OCI-LY7 (cell line): ENCODE results near the gene SLC4A5. TPM values are rescaled to one million over a fixed set of nuclear protein-coding genes. Genes with fewer than 3 reads are reported as not detected.
"Not testable (repeated sequence)": the region's sequence is repeated elsewhere in the genome, so short reads cannot be mapped to it uniquely, and the experiment has no call there.

Experiments used
- BruUV-seq: library from RNA; stranded (reverse); fragments of 400-500 nt; replicated peaks from 2 replicates; lab custom pipeline; 2021; lab: Mats Ljungman, UMichigan
- CTCF ChIA-PET: fragments of 300-600 bp; sonication (Branson Sonifier 250); formaldehyde crosslinking; loops from one replicate; lab custom pipeline; 2022; ENCODE audit warnings: antibody characterized with exemption; ENCODE audit not compliant: unreplicated experiment; lab: Charles Lee
- POLR2A ChIA-PET: fragments of 300-600 bp; sonication (Branson Sonifier 250); formaldehyde crosslinking; loops from one replicate; lab custom pipeline; 2022; ENCODE audit warnings: antibody characterized with exemption; lab: Charles Lee
- DNase-seq: peaks from one replicate; pipeline ENCODE4 v3.0.0-alpha.2; 2015; ENCODE audit warnings: low spot score
- H2AFZ ChIP-seq: fragments of 200-600 bp; sonication (generic), shearing (Covaris generic); 2 replicates; pipeline ENCODE4 v1.6.1; 2014; ENCODE audit warnings: mild to moderate bottlenecking, antibody characterized with exemption, low read length, moderate library complexity
- H3K27ac ChIP-seq: fragments of 200-600 bp; sonication (generic); 2 replicates; pipeline ENCODE4 v1.5.1; 2014; ENCODE audit warnings: mixed run types, low read depth, mild to moderate bottlenecking, moderate library complexity, low read length, inconsistent platforms; ENCODE audit not compliant: poor library complexity, severe bottlenecking
- H3K36me3 ChIP-seq: fragments of 200-600 bp; sonication (generic); 2 replicates; pipeline ENCODE4 v1.6.1; 2014; ENCODE audit warnings: mild to moderate bottlenecking, antibody characterized with exemption, low read length, moderate library complexity, mixed read lengths; ENCODE audit not compliant: insufficient read depth
- H3K4me1 ChIP-seq: fragments of 200-600 bp; sonication (generic); 2 replicates; pipeline ENCODE4 v1.5.1; 2014; ENCODE audit warnings: mild to moderate bottlenecking, low read length; ENCODE audit not compliant: insufficient read depth, poor library complexity, severe bottlenecking
- H3K4me2 ChIP-seq: fragments of 200-600 bp; sonication (generic); 2 replicates; pipeline ENCODE4 v1.6.1; 2014; ENCODE audit warnings: mild to moderate bottlenecking, low read length
- H3K4me3 ChIP-seq: fragments of 200-600 bp; sonication (generic); 2 replicates; pipeline ENCODE4 v1.5.1; 2014; ENCODE audit warnings: mild to moderate bottlenecking, low read depth, low read length; ENCODE audit not compliant: poor library complexity, severe bottlenecking
- H3K79me2 ChIP-seq: fragments of 200-600 bp; sonication (generic); 2 replicates; pipeline ENCODE4 v1.6.1; 2016; ENCODE audit warnings: low read depth, mild to moderate bottlenecking, low read length, moderate library complexity, mixed read lengths; ENCODE audit not compliant: insufficient read depth
- H3K9me2 ChIP-seq: fragments of 200-600 bp; sonication (generic); 2 replicates; pipeline ENCODE4 v1.6.1; 2016; ENCODE audit warnings: mild to moderate bottlenecking, low read length, mixed read lengths; ENCODE audit not compliant: insufficient read depth
- H3K9me3 ChIP-seq: fragments of 200-600 bp; sonication (generic); 2 replicates; pipeline ENCODE4 v1.6.1; 2014; ENCODE audit warnings: mild to moderate bottlenecking, mixed run types, low read length, mixed read lengths
- H4K20me1 ChIP-seq: fragments of 200-600 bp; sonication (generic); 2 replicates; pipeline ENCODE4 v1.6.1; 2014; ENCODE audit warnings: mild to moderate bottlenecking, antibody characterized with exemption, low read length, moderate library complexity, mixed read lengths; ENCODE audit not compliant: insufficient read depth
- EZH2phosphoT487 ChIP-seq: fragments of 200-600 bp; sonication (generic); IDR thresholded peaks from 2 replicates; pipeline ENCODE4 v1.6.1; 2018; ENCODE audit warnings: low read depth, borderline replicate concordance, mild to moderate bottlenecking, mixed run types, antibody characterized with exemption, low read length, moderate library complexity, mixed read lengths
- intact Hi-C: fragments of 100-400 bp; cut with micrococcal nuclease; formaldehyde crosslinking; loops from one replicate; pipeline ENCODE4 v1.10.0; 2022; ENCODE audit not compliant: unreplicated experiment
- total RNA-seq, 2 experiments: library from RNA; depleted of rRNA in 1 of 2; stranded (reverse); fragments of >200 nt in 1 of 2; shearing (Covaris generic) in 1 of 2; gene quantifications; 2 replicates each; pipeline ENCODE4 v1.2.3, GENCODE V29; 2014 to 2022
- TF ChIP-seq, protein P1 (sequence below): fragments of 200-600 bp; sonication (generic); conservative IDR thresholded peaks from 2 replicates; pipeline ENCODE4 v1.5.1; 2014; ENCODE audit warnings: mild to moderate bottlenecking, antibody characterized with exemption, low read length, moderate library complexity, mixed read lengths

SLC4A5 gene
- total RNA-seq, 2 experiments from 2014 or later, result 1.2 to 7.0 TPM

DNA sequence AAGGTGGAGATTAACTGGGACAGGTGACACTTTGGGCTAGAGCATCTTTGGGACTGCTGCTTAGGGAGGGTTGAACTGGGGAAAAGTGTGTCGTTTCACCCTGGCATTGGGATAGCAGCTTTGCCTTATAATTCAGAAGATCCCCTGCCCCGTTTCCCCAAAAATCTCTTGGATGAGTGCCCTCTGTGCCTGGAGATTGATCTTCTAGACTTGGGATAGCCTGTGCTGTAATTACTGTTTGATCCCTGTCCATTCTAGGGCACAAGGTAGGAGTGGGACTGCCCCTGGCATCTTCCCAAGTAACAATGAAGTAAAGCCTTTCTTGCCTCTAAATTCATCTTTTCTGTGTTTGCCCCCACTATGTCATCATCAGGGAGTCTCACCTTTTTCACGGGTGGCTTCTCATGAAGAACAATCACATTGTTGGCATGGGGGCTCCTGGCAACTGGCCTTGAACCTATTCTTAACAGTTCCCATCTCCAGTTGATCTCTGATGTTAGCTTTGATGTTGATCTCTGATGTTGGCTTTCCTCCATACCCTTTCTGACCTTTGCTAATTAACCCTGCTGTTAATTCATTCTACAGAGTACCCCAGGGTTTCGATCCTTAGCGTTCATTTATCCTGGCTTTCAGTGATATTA, 123.2 kb downstream of the SLC4A5 start:
- BruUV-seq, result no TSS peak
- intact Hi-C loops, result no loop called here
- ChIA-PET POLR2A (interaction anchor here (0.6 kb wide), 1 partner anchor 248 kb away, joined by 4 read pairs; no protein-coding TSS in a partner anchor), CTCF (no interaction called here)
- no peaks in the 10 kb centered on the region for H3K9me3 ChIP-seq
- H3K4me2 ChIP-seq, result no peak overlapping the region
- no peak overlapping the region for H3K4me3 ChIP-seq
- H3K4me1 ChIP-seq, result no peaks in the 10 kb centered on the region
- H4K20me1 ChIP-seq, result peaks cover 10% of the 10 kb centered on the region; the same call in 1 of the 2 replicates
- no peak overlapping the region for H2AFZ ChIP-seq
- DNase-seq, result no peak
- TF ChIP-seq, protein P1, sequence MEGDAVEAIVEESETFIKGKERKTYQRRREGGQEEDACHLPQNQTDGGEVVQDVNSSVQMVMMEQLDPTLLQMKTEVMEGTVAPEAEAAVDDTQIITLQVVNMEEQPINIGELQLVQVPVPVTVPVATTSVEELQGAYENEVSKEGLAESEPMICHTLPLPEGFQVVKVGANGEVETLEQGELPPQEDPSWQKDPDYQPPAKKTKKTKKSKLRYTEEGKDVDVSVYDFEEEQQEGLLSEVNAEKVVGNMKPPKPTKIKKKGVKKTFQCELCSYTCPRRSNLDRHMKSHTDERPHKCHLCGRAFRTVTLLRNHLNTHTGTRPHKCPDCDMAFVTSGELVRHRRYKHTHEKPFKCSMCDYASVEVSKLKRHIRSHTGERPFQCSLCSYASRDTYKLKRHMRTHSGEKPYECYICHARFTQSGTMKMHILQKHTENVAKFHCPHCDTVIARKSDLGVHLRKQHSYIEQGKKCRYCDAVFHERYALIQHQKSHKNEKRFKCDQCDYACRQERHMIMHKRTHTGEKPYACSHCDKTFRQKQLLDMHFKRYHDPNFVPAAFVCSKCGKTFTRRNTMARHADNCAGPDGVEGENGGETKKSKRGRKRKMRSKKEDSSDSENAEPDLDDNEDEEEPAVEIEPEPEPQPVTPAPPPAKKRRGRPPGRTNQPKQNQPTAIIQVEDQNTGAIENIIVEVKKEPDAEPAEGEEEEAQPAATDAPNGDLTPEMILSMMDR, result no peak
- no peak for TF ChIP-seq EZH2phosphoT487
- H3K27ac ChIP-seq, result no peak overlapping the region
- H3K36me3 ChIP-seq, result peaks cover 60% of the 10 kb centered on the region
- no peaks in the 10 kb centered on the region for H3K79me2 ChIP-seq
- H3K9me2 ChIP-seq, result no peaks in the 10 kb centered on the region

GRCh38 chr2:74216642-74217041, 126.6 kb downstream of the SLC4A5 start:
- peaks cover 10% of the 10 kb centered on the region; the same call in 1 of the 2 replicates for H4K20me1 ChIP-seq
- no peaks in the 10 kb centered on the region for H3K4me1 ChIP-seq
- no TSS peak for BruUV-seq
- no peaks in the 10 kb centered on the region for H3K9me3 ChIP-seq
- TF ChIP-seq EZH2phosphoT487, result no peak
- TF ChIP-seq, protein P1, result no peak
- H3K4me2 ChIP-seq, result no peak overlapping the region
- H3K36me3 ChIP-seq, result peaks cover 93% of the 10 kb centered on the region
- no peak for DNase-seq
- H3K9me2 ChIP-seq, result no peaks in the 10 kb centered on the region
- H3K4me3 ChIP-seq, result no peak overlapping the region
- ChIA-PET POLR2A (interaction anchor here (0.6 to 1.5 kb wide), 4 partner anchors 9 to 670 kb away, joined by 3 to 10 read pairs (median 6); no protein-coding TSS in a partner anchor), CTCF (no interaction called here)
- H3K79me2 ChIP-seq, result peaks cover under 1% of the 10 kb centered on the region; the same call in 1 of the 2 replicates
- no peak overlapping the region for H2AFZ ChIP-seq
- intact Hi-C loops, result no loop called here
- H3K27ac ChIP-seq, result no peak overlapping the region

DNA sequence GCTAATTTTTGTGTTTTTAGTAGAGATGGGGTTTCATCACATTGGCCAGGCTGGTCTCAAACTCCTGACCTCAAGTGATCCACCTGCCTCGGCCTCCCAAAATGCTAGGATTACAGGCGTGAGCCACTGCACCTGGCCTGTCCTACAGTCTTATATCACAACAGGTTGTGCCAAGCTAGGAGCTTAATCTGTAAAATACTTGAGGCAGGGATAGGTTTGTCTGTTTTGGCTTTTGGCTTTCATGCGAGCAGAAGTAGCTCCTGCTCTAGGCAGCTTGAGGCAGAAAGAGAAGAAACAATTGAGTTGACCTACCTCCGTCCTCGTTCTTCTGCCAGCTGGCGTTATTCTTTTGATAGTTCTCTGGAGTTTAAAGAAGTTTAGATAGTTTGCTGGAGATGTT, 127.4 kb downstream of the SLC4A5 start:
- BruUV-seq, H3K4me3 ChIP-seq, H2AFZ ChIP-seq, H3K79me2 ChIP-seq, H3K4me1 ChIP-seq, H3K4me2 ChIP-seq, H3K27ac ChIP-seq, H3K9me2 ChIP-seq, CTCF ChIA-PET, DNase-seq, intact Hi-C loops, H4K20me1 ChIP-seq, H3K9me3 ChIP-seq: not testable (repeated sequence)
- POLR2A ChIA-PET, result interaction anchor here (0.6 to 1.5 kb wide), 7 partner anchors 8 to 669 kb away, joined by 3 to 10 read pairs (median 5); no protein-coding TSS in a partner anchor
- peaks cover 95% of the 10 kb centered on the region for H3K36me3 ChIP-seq
